ENCODE data around the gene LRRTM3. TPM values are rescaled to one million over a fixed set of nuclear protein-coding genes. Genes with fewer than 3 reads are reported as not detected.

LRRTM3 gene
- polyA plus RNA-seq, 2 of the 4 experiments (the other 2 are of a cell fraction), result not detected

GRCh38 chr10:67095531-67095930 lies 169.7 kb downstream of the LRRTM3 start (continued):
- TF ChIP-seq CTCF (IDR thresholded peaks at IDR 0.05) (no peak), REST (IDR thresholded peaks at IDR 0.05) (no peak), HDAC2 (IDR thresholded peaks at IDR 0.05) (no peak), NPAS2 (CRISPR knock-in tag; IDR thresholded peaks at IDR 0.05; ENCODE audit: borderline replicate concordance) (no peak)

- WGBS (ENCODE audit: missing lambda C conversion rate), result 18% methylated on average over 2 of the region's 2 CpGs
- TF ChIP-seq HEYL (CRISPR knock-in tag; IDR thresholded peaks at IDR 0.05) (no peak), FOSL2 (IDR thresholded peaks at IDR 0.05) (no peak), FOSL2 (CRISPR knock-in tag; IDR thresholded peaks at IDR 0.05) (no peak), PHF8 (IDR thresholded peaks at IDR 0.05; ENCODE audit: borderline replicate concordance, low read depth) (no peak), SMC3 (IDR thresholded peaks at IDR 0.05) (no peak), EHF (CRISPR knock-in tag; IDR thresholded peaks at IDR 0.05) (no peak), BCL3 (IDR thresholded peaks at IDR 0.05) (no peak), ZSCAN20 (CRISPR knock-in tag; IDR thresholded peaks at IDR 0.05) (no peak), RARB (CRISPR knock-in tag; IDR thresholded peaks at IDR 0.05) (no peak), MYC (IDR thresholded peaks at IDR 0.05; ENCODE audit: borderline replicate concordance, low read length) (no peak), CBX2 (IDR thresholded peaks at IDR 0.05; ENCODE audit: borderline replicate concordance, low read depth) (no peak), EHMT2 (IDR thresholded peaks at IDR 0.05; ENCODE audit: low read depth) (no peak), MAX (IDR thresholded peaks at IDR 0.05) (no peak), HMGXB4 (CRISPR knock-in tag; IDR thresholded peaks at IDR 0.05; ENCODE audit: borderline replicate concordance) (no peak), GATA3 (IDR thresholded peaks at IDR 0.05; ENCODE audit: borderline replicate concordance) (no peak), FOSB (CRISPR knock-in tag; IDR thresholded peaks at IDR 0.05) (no peak), CHD2 (IDR thresholded peaks at IDR 0.05; ENCODE audit: low read length, partially characterized antibody) (no peak), NPAS2 (CRISPR knock-in tag; IDR thresholded peaks at IDR 0.05; ENCODE audit: borderline replicate concordance) (no peak), POLR2AphosphoS2 (conservative IDR thresholded peaks at IDR 0.05; ENCODE audit: low read length) (no peak), NR3C1 (IDR thresholded peaks at IDR 0.05) (no peak), HOXA7 (CRISPR knock-in tag; IDR thresholded peaks at IDR 0.05) (no peak)
- ChIA-PET CTCF (no interaction called here), POLR2A (no interaction called here)
- Histone ChIP-seq H3K4me1 (no peaks in the 10 kb centered on the region), H3K27ac (no peak overlapping the region), H3K4me2 (no peak overlapping the region), H3K9me3 (no peaks in the 10 kb centered on the region), H3K4me3 (no peak overlapping the region)
- FAIRE-seq (no peak), ATAC-seq (no peak), DNase-seq (ENCODE audit: low read depth in 1 of 2, low spot score in 1 of 2) (no peak)
These were observed 172.6 kb downstream of the LRRTM3 start for GRCh38 chr10:67098461-67098860.
